GM21526 (cell line): ENCODE results near the gene PLOD2.

ENCODE experiments used
- ATAC-seq: cut with Tn5 transposase; IDR thresholded peaks from one replicate; pipeline ENCODE4 v1.9.1; 2021; ENCODE audit warnings: moderate library complexity; ENCODE audit not compliant: unreplicated experiment, low FRiP score

PLOD2 gene

DNA sequence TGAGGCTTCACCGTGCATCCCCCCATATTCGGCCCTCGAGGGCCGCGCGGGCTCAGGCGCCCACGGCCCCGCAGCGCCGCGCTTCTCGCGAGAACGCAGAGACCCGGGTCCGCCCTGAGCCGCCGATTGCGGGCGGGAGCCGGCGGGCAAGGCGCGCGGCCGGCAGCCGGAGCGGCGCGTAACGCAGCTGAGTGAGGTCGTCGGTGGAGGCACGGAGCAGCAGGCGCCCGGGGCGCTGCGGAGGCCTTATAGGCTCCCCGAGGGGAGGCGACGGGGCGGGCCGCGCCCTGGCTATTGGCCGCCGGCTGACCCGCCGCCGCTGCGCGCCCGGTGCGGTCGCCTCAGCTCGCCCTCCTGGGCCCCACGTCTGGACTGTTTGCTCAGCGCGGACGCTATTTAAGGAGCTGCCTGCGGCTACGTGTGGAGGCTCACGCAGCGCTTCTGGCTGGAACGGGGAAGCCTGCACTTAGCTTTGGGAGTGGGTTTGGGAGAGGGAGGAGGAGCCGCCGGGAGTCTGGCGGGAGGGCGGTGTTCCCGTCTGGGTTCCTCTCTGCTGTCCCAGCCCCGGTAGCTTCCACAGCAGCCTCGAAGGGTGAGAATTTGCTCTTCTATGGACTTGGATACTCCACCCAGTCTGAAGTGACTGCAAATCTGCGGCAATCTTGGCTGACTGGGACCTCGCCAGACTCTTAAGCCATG is at the start of gene PLOD2:
TSS of gene PLOD2 (minus strand) at position 221 of the 699 bp plus-strand sequence. CDS start at position 26, 195 bp downstream.
- ATAC-seq, result peak; percentile 71

DNA sequence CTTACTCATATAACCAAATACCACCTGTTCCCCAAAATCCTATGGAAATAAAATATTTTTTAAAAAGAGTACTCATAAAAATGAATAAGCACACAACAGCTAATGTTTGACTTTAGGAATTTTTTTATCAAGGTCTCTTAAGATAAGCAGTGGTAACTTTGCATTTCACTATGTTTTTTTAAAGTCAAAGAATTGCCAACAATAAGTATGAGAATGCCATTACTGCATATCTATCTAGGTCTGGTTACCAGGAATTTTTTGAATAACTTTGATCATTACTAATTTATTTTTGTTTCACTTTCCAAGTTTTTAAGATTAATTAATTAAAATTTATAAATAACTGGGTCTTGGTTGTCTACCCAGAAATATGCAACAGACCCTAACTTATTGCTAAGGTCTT is 48.4 kb upstream of the PLOD2 start:
- ATAC-seq, result no peak

DNA sequence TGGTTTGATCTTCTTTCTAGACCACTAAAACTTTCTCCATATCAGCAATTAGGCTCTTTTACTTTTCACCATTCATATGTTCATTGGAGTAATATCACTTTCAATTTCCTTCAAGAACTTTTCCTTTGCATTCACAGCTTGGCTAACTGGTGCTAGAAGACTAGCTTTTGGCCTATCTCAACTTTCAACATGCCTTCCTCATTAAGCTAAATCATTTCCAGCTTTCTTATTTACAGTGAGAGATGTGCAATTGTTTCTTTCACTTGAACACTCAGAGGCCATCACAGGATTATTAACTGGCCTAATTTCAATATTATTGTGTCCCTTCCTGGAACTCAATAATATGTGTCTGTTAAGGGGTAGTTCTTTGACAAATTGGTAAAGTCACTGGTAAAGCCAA is 42.8 kb upstream of the PLOD2 start:
- no peak for ATAC-seq

DNA sequence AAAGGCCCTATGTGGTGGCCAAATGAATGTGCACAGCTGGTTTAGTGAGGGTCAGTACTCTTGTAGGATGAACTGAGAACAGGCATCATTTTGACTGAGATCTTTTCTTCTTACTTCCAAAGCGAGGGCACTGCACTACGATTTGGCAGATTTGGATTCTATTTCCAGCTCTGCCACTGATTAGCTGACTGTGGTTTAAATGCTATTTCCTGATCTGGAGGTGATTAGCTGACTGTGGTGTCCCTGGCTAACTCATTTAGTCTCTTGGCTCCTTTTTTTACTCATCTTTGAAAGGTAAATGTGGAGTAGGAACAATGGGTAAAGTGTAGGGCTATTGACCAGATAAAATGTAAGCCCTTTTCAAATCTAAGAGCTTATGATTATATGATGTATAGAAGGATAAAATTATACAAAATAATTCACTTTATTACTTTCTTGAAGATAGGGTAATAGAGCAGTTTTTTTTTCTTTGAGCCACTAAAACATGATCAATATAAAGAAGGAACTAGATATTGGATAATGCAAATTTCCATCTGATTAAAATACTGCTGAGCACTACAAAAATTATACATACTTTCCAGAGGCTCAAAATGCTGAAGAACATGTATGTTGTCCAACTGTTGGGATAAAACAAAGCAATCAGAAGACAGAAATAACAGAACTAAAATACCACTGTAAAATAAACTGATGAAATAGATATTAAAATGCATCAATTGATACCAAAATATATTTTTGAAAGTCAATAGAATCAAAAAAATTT is 39.7 kb upstream of the PLOD2 start:
- no peak for ATAC-seq

DNA sequence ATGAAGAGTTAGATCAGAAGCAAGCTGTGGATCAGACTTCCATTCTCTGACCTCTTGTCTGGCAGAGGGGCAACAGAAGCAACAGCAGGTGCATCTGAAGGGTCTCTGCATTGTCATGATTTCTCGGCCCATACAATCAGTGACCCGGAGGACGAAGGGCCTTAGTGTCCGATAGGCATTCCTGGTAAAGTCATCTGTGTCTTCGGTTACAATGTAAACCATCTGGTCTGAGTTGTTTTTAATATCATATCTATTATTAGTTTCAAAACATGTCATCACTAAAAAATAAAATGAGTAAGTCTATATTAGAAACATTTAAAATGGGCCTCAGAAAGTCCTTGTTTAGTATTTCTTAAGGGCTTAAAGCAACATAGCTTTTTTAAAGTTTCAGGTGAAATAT is 38.8 kb upstream of the PLOD2 start:
- ATAC-seq, result no peak

DNA sequence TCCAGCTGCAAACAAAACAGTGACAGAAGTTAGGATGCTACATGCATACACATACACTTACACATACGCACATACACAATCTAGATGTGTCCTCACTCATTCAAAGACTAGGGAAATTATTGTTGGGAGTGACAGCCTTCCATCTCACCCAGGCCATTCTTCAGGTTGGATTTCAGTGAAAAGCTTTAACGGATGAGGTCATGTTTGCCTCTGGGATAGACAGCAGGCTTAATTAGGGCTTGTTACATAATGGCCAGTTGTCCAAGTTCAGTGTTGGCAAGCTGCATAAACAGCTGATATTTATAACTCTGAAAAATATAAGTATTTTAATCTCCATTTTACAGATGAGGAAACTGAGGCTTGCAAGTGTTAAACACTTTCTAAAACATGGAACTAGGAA is 35.8 kb upstream of the PLOD2 start:
- no peak for ATAC-seq

DNA sequence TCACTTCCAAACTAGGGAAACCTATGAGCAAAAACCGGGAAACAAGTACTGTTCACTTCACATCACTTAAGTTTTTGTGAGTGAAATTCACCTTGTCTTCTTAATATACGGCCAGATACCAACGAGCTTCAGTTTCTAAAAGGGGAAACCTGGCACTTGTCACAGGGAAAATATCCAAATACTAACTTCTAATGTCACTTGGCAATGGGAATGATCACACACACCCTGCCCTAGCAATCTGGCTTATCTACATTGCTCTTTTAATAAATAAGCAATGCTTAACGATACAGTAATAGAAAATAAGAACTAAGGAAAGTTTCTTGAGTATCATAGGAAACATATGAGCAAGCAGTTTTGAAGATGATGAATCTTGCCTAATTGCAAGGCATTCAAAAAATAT is 34.6 kb upstream of the PLOD2 start:
- no peak for ATAC-seq

DNA sequence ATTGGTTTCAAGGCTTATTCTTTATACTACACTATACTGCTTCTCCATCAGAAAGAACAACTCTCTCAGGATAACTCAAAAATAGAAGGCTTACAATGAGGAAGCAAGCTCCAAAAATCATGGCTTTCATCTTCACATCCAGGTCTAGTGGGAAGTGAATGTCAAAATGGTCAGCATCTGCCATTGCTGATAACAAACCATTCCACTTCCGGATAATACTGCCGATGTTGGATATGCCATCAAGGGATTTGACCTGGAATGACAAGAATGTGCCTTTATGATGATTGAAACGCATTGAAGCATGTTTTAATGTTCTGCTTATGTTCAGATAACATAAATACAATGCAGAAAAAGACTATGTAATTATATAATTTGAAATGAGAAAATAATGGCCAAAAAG is 34.0 kb upstream of the PLOD2 start:
- no peak for ATAC-seq

DNA sequence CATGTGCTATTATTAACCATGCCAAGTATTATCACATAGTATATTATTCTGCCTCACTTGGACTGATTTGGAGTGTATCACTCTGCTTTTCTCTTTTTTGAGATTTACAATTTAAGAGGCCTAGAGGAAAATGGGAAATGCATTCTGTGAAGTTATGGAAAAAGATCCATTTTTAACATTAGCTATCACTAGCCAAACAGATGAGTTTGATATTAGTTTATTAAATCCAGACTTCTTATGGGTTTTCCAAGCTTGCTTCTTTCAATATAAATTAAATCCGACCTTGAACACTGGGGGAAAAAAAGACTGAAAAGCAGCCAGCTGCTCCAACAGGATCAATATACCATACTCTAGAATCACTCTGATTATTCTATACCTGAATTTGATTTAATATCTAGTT is 30.1 kb upstream of the PLOD2 start:
- no peak for ATAC-seq

DNA sequence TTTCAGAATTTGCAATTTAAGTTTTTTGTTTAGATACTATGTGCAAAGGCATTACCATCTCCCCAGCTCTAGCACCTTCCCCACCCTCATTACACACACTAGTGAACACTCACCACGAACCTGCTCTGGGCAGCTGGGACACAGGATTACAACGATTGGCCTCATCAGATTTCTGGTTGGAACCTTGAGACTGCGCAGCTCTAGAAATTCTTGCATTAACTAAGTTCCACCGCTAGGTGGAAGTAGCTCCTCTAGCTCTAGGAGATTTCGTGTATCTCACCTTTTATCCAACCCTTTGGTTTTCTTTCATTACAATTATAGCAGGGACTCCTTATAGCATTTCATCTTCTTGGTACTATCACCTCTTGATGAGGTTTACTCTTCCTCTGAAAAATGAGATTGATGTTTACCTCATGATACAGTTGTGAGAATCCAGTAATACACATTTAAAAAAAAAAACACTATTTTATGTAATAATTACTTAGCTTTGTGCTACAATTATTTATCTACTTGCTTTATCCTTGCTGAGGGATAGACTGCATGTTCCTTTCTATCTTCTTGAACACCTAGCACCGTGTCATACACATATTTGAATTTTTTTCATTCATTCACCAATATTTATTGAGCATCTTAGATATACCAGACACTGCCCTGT is 28.7 kb upstream of the PLOD2 start:
- ATAC-seq, result peak; percentile 97

DNA sequence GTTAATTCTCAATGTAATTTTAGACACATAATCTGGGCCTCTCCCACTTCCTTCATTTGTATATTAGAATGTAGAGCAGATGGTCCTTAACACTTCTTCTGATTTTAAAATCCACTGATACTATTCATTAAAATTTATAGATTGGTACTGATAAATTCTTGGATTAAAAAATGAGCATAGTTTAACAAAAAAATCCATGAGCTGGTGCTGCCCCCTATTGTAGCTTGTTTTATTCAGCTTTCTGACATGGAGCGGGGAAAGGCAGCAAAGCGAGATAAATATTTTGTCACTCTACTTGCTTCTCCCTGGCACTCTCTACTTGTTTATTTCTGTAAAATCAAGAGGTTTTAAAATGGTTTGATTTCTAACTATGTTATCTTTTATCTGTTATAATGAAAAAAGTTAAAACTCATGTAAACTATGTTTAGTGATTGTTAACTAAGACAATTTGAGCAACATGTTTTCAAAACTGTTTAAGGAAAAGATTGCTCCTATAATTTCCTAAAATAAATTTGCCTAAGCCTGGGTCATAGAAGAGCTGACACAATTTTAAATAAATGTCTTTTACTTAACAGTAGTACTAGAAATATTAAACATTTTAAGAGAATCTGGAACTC is 26.5 kb upstream of the PLOD2 start:
- no peak for ATAC-seq

DNA sequence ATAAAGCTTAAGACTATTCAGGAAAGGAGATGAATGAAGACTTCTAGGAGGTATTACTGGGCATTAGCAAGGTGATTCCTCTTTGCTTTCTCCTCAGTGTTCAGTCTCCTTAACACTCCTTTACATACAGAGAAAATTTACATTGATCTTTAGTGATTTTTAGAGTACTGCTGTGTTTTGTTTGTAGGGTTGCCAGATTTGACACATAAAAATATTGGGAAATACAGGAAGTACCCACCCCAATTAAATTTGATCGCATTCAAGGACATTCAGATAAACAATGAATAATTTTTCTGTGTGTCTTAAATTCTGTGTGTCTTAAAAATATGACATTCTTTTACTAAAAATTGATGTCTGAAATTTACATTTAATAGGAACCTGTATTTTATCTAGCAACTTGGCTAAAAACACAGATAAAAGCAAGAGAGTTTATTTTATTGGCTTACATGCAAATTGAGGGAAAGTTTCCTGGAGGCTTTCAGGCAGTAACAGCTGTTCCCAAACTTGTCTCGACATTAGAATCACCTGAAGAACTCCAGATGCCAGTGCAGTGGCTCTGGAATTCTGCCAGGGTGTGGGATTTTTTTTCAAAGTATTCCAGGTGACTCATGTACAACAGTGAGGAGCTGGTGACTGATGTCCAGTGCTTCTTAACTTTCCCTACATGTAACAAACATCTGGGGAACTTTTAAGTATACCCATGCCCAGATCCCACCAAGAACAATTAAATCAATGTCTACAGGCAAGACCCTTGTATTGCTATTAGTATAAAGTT is 23.4 kb upstream of the PLOD2 start:
- no peak for ATAC-seq

DNA sequence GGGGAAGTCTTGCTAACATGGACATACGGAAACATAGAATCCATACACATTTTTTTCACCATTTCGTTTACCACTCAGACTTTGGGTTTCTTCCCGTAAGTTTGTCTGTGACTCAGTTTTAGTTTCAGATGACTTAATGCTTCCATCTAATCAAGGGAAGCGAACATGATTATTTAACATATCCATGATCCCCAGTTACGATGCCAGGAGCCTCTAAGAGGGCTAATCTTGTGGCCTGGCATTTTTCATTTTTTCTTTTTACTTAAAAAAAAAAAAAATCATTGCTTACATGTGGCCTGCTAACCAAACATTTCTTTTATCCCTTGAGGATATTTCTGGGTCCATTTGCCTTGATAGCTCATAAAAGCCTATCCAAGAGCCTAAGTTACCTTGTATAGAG is 20.2 kb upstream of the PLOD2 start:
- no peak for ATAC-seq

DNA sequence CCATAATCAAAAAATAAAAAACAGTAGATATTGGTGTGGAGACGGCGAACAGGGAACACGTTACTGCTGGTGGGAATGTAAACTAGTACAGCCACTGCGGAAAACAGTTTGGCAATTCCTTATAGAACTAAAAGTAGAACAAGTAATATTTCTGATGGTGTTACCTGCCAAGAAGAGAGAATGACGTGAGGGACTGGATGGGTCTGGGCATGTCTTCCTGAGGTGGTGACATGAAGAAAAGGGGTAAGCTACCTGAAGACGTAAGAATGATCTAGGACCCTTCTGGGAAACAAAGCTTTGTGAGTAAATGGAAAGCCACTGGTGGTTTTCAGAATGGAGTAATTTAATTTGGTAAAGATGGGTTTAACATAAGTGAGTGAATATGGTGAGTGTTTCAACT is 19.4 kb upstream of the PLOD2 start:
- no peak for ATAC-seq

DNA sequence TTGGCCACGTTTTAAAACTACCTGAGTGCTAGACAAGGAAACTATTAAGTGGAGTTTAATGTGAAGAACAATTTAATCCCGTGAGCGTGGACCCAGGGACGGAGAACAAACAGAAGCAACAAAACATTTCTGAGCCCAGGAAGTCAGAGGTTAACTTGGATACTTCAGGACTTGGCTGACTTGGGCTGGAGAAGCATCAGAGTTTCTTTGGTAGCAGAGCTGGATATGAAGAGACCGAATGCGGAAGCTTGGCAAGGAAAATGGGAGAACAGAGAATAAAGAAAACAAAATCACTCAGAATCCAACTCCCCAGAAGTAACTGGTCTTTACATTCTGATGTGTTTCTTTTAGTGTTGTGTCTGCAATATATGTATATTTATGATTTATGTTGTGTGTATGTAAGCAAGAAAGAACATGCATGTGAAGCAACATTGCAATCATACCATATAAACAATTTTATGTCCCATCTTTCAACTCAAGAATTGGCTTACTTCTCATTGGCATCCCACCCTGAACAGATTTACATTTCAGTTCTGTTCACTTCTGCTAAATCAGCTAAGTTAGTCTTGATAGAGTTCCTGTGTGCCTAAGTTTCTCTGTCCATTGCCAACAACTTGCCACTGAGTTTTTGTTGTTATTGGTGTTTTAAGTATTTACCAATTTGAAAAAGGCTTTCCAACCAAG is 17.2 kb upstream of the PLOD2 start:
- ATAC-seq, result no peak

DNA sequence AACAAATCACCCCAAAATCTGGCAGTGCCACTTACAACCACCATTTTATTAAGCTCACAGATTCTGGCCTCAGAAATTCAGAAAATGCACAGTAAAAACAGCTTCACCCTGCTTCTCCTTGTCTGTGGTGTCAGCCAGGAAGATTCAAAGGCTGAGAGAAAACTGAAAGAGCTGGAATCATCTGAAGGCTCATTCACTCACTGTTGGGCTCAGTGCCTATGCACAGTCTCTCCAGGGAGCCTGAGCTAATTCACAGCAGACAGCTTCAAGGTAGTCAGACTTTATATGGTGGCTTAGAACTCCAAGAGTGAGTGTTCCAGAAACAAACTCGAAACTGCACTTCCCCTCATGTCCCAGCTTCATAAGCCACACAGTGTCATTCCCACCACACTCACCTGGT is 16.5 kb upstream of the PLOD2 start:
- ATAC-seq, result no peak

DNA sequence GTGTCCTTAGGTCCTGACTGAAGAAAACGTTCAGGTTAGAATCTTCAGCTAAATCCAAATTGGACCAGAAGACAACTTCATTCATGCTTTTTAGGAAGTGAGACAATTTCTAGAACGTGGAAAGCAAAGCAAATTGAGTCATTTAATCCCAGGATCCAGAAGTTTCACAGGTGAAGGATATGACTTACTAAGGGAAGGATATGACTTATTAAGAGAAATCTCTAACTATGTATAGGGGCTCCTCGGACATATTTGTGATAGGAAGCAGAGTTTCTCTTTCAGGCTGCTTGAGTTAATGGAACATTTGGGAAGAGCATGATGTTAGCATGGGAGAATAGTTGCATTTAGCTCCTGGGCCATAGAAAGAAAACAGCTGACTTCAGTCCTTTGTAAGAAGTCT is 16.1 kb upstream of the PLOD2 start:
- ATAC-seq, result no peak

DNA sequence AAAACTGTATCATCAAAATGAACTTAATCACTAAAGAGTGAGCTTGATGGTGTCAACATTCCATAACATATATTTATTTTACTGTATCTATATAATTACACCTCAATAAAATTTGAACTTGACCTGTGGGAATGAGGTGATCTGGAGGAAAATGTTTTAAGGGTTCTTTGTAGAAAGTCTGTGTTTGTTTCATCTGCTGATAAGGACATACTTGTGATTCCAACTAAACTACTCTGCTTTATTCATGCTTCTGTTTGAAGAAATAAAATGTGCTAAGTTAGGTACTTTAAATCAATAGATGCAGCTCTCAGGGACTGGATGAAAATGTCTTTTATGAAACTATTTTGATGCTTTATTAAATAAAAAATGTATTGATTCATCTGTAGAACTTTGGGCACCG is 11.6 kb upstream of the PLOD2 start:
- no peak for ATAC-seq

DNA sequence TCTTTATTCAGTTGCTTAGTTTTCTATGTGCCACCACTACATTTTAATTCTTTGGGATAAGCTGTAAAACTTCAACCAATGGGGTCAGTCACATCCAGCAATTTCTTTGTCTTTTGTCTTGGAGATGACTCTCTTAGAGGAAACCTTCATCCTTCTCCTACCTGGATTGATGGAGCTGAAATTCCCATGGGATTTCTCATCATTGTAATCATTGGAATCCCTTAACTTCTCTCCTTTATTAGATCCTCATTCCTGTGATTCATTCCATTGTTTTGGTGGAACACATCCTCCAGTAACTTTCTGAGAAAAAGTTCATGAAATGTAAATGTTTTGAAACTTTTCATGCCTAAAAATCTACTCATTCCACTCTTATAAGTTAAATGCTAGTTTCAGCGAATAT is 9.6 kb upstream of the PLOD2 start:
- no peak for ATAC-seq

DNA sequence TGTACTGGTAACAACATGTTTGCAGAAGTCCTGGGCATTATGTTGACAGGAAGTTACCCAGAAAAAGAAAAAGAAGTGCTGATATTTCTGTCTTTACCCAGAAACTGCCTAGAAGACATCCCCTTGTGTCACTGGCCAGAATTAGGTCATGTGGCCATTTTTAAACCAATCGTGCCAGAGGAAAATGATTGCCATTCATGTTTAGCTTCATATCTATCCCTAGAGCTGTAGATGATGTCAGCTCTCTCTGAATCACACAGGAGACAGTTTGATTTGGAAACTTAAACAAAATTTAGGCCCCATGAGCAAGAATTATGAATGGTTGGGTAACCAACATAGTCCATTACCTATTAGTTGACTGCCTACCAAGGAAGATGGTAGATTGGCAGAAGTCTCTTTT is 8.9 kb upstream of the PLOD2 start:
- ATAC-seq, result no peak
